ENCODE results near the gene TNRC6B.

- TF ChIP-seq, protein P1, sequence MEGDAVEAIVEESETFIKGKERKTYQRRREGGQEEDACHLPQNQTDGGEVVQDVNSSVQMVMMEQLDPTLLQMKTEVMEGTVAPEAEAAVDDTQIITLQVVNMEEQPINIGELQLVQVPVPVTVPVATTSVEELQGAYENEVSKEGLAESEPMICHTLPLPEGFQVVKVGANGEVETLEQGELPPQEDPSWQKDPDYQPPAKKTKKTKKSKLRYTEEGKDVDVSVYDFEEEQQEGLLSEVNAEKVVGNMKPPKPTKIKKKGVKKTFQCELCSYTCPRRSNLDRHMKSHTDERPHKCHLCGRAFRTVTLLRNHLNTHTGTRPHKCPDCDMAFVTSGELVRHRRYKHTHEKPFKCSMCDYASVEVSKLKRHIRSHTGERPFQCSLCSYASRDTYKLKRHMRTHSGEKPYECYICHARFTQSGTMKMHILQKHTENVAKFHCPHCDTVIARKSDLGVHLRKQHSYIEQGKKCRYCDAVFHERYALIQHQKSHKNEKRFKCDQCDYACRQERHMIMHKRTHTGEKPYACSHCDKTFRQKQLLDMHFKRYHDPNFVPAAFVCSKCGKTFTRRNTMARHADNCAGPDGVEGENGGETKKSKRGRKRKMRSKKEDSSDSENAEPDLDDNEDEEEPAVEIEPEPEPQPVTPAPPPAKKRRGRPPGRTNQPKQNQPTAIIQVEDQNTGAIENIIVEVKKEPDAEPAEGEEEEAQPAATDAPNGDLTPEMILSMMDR (IDR thresholded peaks at IDR 0.05), result no peak
- TF ChIP-seq POLR2AphosphoS5 (IDR thresholded peaks at IDR 0.05), result no peak
- no peak for TF ChIP-seq POLR2A (IDR thresholded peaks at IDR 0.05)
These were observed 73.4 kb downstream of the TNRC6B start for GRCh38 chr22:40251106-40251505.

Measured in breast epithelium (tissue), 3 donors.